Measurements from ENCODE around the gene PEA15. TPM values are rescaled to one million over a fixed set of nuclear protein-coding genes. Genes with fewer than 3 reads are reported as not detected.
A peak's percentile ranks its signal among the peaks of the same experiment; 100 is the strongest.

The PEA15 gene
- total and polyA plus RNA-seq, 9 of the 15 experiments (the other 6 are each of a cell fraction or from before 2014, with no cell fraction given), result 8.2 to 175 (median 35.4) TPM

DNA sequence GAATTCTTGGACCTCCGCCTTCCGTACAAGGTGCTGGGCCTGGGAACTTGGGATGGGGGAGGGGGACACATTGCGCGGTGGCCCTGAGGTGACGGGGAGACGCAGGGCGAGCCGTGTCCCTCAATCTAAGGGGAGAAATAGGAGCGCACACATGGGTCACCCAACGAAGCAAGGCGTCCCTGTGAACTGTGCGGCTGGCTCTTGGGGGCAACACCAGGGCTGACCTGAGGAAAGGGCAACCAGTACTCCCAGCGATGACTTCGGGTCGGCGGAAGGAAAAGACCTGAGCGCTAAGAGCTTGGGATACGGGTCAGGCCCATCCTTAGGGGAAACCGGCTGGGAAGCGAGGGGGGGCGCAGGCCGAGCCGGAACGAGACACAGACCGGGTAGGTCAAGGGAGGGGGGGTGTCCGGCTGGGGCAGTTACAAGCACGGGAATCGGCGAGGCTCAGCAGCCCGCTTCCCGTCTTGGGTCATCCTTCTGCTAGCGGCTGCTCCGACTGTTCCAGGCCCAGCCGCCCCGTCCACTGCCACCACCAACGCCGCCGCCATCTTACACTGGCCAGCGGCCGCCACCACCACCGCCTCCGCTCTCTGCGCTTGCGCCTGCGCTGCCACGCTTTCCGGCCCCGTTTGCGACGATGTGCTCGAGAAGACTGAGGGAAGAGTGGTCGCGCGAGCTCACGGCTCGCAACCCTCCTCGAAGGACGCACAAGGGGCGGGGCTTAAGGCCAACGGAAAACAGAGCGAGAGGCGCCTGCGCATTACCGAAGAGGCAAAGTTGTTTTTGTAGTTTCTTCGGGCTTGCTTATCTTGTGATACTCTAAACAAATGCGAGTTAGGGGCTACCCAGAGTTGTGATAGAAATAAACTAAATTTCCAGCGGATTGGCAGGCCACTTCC lies 57.0 kb downstream of the PEA15 start, which contains the start of gene DCAF8 (continued):
- TF ChIP-seq, protein P1, sequence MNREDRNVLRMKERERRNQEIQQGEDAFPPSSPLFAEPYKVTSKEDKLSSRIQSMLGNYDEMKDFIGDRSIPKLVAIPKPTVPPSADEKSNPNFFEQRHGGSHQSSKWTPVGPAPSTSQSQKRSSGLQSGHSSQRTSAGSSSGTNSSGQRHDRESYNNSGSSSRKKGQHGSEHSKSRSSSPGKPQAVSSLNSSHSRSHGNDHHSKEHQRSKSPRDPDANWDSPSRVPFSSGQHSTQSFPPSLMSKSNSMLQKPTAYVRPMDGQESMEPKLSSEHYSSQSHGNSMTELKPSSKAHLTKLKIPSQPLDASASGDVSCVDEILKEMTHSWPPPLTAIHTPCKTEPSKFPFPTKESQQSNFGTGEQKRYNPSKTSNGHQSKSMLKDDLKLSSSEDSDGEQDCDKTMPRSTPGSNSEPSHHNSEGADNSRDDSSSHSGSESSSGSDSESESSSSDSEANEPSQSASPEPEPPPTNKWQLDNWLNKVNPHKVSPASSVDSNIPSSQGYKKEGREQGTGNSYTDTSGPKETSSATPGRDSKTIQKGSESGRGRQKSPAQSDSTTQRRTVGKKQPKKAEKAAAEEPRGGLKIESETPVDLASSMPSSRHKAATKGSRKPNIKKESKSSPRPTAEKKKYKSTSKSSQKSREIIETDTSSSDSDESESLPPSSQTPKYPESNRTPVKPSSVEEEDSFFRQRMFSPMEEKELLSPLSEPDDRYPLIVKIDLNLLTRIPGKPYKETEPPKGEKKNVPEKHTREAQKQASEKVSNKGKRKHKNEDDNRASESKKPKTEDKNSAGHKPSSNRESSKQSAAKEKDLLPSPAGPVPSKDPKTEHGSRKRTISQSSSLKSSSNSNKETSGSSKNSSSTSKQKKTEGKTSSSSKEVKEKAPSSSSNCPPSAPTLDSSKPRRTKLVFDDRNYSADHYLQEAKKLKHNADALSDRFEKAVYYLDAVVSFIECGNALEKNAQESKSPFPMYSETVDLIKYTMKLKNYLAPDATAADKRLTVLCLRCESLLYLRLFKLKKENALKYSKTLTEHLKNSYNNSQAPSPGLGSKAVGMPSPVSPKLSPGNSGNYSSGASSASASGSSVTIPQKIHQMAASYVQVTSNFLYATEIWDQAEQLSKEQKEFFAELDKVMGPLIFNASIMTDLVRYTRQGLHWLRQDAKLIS (CRISPR knock-in tag; IDR thresholded peaks at IDR 0.05), result no peak; the same call in 1 of the 2 replicates
- TF ChIP-seq, protein P2, sequence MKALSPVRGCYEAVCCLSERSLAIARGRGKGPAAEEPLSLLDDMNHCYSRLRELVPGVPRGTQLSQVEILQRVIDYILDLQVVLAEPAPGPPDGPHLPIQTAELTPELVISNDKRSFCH (CRISPR knock-in tag; IDR thresholded peaks at IDR 0.05), result no peak
- TF ChIP-seq, protein P2 (tag; IDR thresholded peaks at IDR 0.05), result peak; percentile 70
- TF ChIP-seq CHD4 (IDR thresholded peaks at IDR 0.05; ENCODE audit: insufficient read depth, insufficient replicate concordance, low read depth, low read length, poor library complexity, severe bottlenecking), result no peak
- TF ChIP-seq CBX1 (IDR thresholded peaks at IDR 0.05; ENCODE audit: low read depth), result peak; percentile 78
- TF ChIP-seq, protein P3, sequence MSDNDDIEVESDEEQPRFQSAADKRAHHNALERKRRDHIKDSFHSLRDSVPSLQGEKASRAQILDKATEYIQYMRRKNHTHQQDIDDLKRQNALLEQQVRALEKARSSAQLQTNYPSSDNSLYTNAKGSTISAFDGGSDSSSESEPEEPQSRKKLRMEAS (CRISPR knock-in tag; IDR thresholded peaks at IDR 0.05), result 0 out of 2 replicates have a peak, but pooled peaks have one; percentile 24
- peak; percentile 67 for TF ChIP-seq NCOA1 (IDR thresholded peaks at IDR 0.05; ENCODE audit: low read depth)
- TF ChIP-seq SAFB (IDR thresholded peaks at IDR 0.05; ENCODE audit: borderline replicate concordance, low read depth, low read length), result no peak
- TF ChIP-seq FOXP1 (CRISPR knock-in tag; IDR thresholded peaks at IDR 0.05), result peak; percentile 79; the same call in 1 of the 2 replicates
- TF ChIP-seq DMBX1 (CRISPR knock-in tag; IDR thresholded peaks at IDR 0.05; ENCODE audit: borderline replicate concordance), result no peak
- TF ChIP-seq ZNF785 (CRISPR knock-in tag; IDR thresholded peaks at IDR 0.05), result no peak
- TF ChIP-seq ZNF347 (CRISPR knock-in tag; IDR thresholded peaks at IDR 0.05; ENCODE audit: low read depth), result no peak
- TF ChIP-seq RFX7 (CRISPR knock-in tag; IDR thresholded peaks at IDR 0.05), result no peak
- no peak for TF ChIP-seq RBM14 (IDR thresholded peaks at IDR 0.05; ENCODE audit: borderline replicate concordance, insufficient read depth, low read depth, low read length)
- TF ChIP-seq ZNF232 (CRISPR knock-in tag; IDR thresholded peaks at IDR 0.05), result no peak
- TF ChIP-seq TAL1 (IDR thresholded peaks at IDR 0.05), result no peak
- no peak for TF ChIP-seq ZNF146 (CRISPR knock-in tag; IDR thresholded peaks at IDR 0.05; ENCODE audit: unreplicated experiment)
- TF ChIP-seq SMARCA5 (IDR thresholded peaks at IDR 0.05), result peak; percentile 21; the same call in 1 of the 2 replicates
- TF ChIP-seq RFX5 (IDR thresholded peaks at IDR 0.05; ENCODE audit: low read depth, low read length), result no peak
- no peak for TF ChIP-seq RNF2 (IDR thresholded peaks at IDR 0.05)
- no peak for TF ChIP-seq ZNF780A (CRISPR knock-in tag; IDR thresholded peaks at IDR 0.05)
- no peak; the same call in 1 of the 2 replicates for TF ChIP-seq POLR2AphosphoS2 (IDR thresholded peaks at IDR 0.05; ENCODE audit: low read length)
- peak in 1 of 2 experiments; percentile 80; a peak in 2 of 4 replicates for TF ChIP-seq FOXA3 (CRISPR knock-in tag; conservative IDR thresholded peaks at IDR 0.05 in 1 of 2, IDR thresholded peaks at IDR 0.05 in 1 of 2)
- no peak for TF ChIP-seq ZNF644 (tag; IDR thresholded peaks at IDR 0.05; ENCODE audit: low read depth)
- no peak for TF ChIP-seq TFAM (CRISPR knock-in tag; conservative IDR thresholded peaks at IDR 0.05)
